GM19468 (cell line): ENCODE results near the gene MINK1.

Experiments
- ATAC-seq: cut with Tn5 transposase; IDR thresholded peaks from one replicate; pipeline ENCODE4 v1.9.1; 2021; ENCODE audit warnings: mild to moderate bottlenecking, moderate library complexity, moderate number of reproducible peaks; ENCODE audit not compliant: unreplicated experiment; ENCODE audit errors: extremely low read depth

Gene MINK1

GRCh38 chr17:4944163-4944553 lies 111.0 kb downstream of the MINK1 start:
- ATAC-seq = no peak

- ATAC-seq = no peak
Observed at GRCh38 chr17:4944554-4945175, 111.5 kb downstream of the MINK1 start.

- no peak for ATAC-seq
Observed at GRCh38 chr17:4945176-4945943, 112.2 kb downstream of the MINK1 start.

GRCh38 chr17:4945944-4946280 lies 112.8 kb downstream of the MINK1 start:
- no peak for ATAC-seq

GRCh38 chr17:4946312-4946976 lies 113.3 kb downstream of the MINK1 start:
- no peak for ATAC-seq

- ATAC-seq = no peak
Observed at GRCh38 chr17:4947010-4947410, 113.9 kb downstream of the MINK1 start.
